RPMI7951 (cell line): ENCODE data around the gene TXNRD1. TPM values are rescaled to one million over a fixed set of nuclear protein-coding genes. Genes with fewer than 3 reads are reported as not detected.
"Not testable (repeated sequence)": the region's sequence is repeated elsewhere in the genome, so short reads cannot be mapped to it uniquely, and the experiment has no call there.

ENCODE experiments used
- DNase-seq: peaks from one replicate; pipeline ENCODE4 v3.0.0-alpha.2; 2012; ENCODE audit warnings: low read depth
- total RNA-seq: library from RNA; depleted of rRNA; stranded (reverse); fragments of >200 nt; shearing (Covaris generic); gene quantifications from 2 replicates; pipeline ENCODE4 v1.2.3, GENCODE V29; 2014

The TXNRD1 gene
- total RNA-seq, 1 experiment from 2014 or later, result 209 TPM

- DNase-seq, result no peak
These were observed 88.9 kb downstream of the TXNRD1 start for GRCh38 chr12:104304261-104305009.

GRCh38 chr12:104305349-104305748, 89.8 kb downstream of the TXNRD1 start:
- no peak for DNase-seq

- no peak for DNase-seq
These were observed 90.8 kb downstream of the TXNRD1 start for GRCh38 chr12:104306376-104306775.

GRCh38 chr12:104306943-104307654, 91.5 kb downstream of the TXNRD1 start:
- DNase-seq, result no peak

- no peak for DNase-seq
These were observed 92.0 kb downstream of the TXNRD1 start for GRCh38 chr12:104307655-104308000.

- DNase-seq, result no peak
These were observed 93.9 kb downstream of the TXNRD1 start for GRCh38 chr12:104309446-104309993.

- no peak for DNase-seq
These were observed 95.4 kb downstream of the TXNRD1 start for GRCh38 chr12:104310751-104311633.

- DNase-seq, result no peak
These were observed 96.6 kb downstream of the TXNRD1 start for GRCh38 chr12:104312202-104312601.

- DNase-seq, result no peak
These were observed 97.1 kb downstream of the TXNRD1 start for GRCh38 chr12:104312654-104313053.

GRCh38 chr12:104313568-104314241, 98.1 kb downstream of the TXNRD1 start:
- DNase-seq, result no peak

- DNase-seq, result no peak
These were observed 98.6 kb downstream of the TXNRD1 start for GRCh38 chr12:104314242-104314614.

- DNase-seq, result no peak
These were observed 100.0 kb downstream of the TXNRD1 start for GRCh38 chr12:104315326-104316224.

GRCh38 chr12:104316936-104317335, 101.4 kb downstream of the TXNRD1 start:
- no peak for DNase-seq

- DNase-seq, result no peak
These were observed 102.1 kb downstream of the TXNRD1 start for GRCh38 chr12:104317538-104318210.

- DNase-seq, result no peak
These were observed 103.4 kb downstream of the TXNRD1 start for GRCh38 chr12:104319028-104319427.

- no peak for DNase-seq
These were observed 104.5 kb downstream of the TXNRD1 start for GRCh38 chr12:104319918-104320626.

- DNase-seq, result no peak
These were observed 105.0 kb downstream of the TXNRD1 start for GRCh38 chr12:104320627-104321024.

GRCh38 chr12:104321949-104322348, 106.4 kb downstream of the TXNRD1 start:
- no peak for DNase-seq

- DNase-seq, result not testable (repeated sequence)
These were observed 107.0 kb downstream of the TXNRD1 start for GRCh38 chr12:104322533-104322932.
